Skeletal muscle tissue (tissue), 4 donors: ENCODE results near the gene ETV6. TPM values are rescaled to one million over a fixed set of nuclear protein-coding genes. Genes with fewer than 3 reads are reported as not detected.
"Not testable (repeated sequence)": the region's sequence is repeated elsewhere in the genome, so short reads cannot be mapped to it uniquely, and the experiment has no call there.

Source experiments
- H3K27ac ChIP-seq: one replicate; pipeline ENCODE4 v1.7.0; 2013; ENCODE audit warnings: mild to moderate bottlenecking, low read depth, low read length, inconsistent platforms
- H3K27me3 ChIP-seq, 3 donors: one replicate each; pipeline ENCODE4 v1.7.0; 2013; ENCODE audit warnings: low read length in 3 of 3; ENCODE audit not compliant: control insufficient read depth in 3 of 3, insufficient read depth in 3 of 3
- H3K36me3 ChIP-seq, 3 donors: one replicate each; pipeline ENCODE4 v1.7.0; 2013; ENCODE audit warnings: low read length in 3 of 3; ENCODE audit not compliant: control insufficient read depth in 3 of 3, insufficient read depth in 3 of 3
- H3K4me1 ChIP-seq, 3 donors: one replicate each; pipeline ENCODE4 v1.7.0; 2013; ENCODE audit warnings: low read length in 3 of 3, mild to moderate bottlenecking in 3 of 3; ENCODE audit not compliant: control insufficient read depth in 3 of 3, insufficient read depth in 3 of 3
- H3K4me3 ChIP-seq, 3 donors: one replicate each; pipeline ENCODE4 v1.7.0; 2013; ENCODE audit warnings: low read length in 3 of 3
- H3K9ac ChIP-seq, 3 donors: one replicate each; pipeline ENCODE4 v1.7.0; 2013; ENCODE audit warnings: low read length in 3 of 3, mild to moderate bottlenecking in 3 of 3, moderate library complexity in 2 of 3, low read depth in 1 of 3
- H3K9me3 ChIP-seq, 3 donors: one replicate each; pipeline ENCODE4 v1.7.0; 2013; ENCODE audit warnings: low read length in 3 of 3; ENCODE audit not compliant: control insufficient read depth in 3 of 3
- total RNA-seq: library from RNA; depleted of rRNA; stranded (reverse); fragments of >200 nt; gene quantifications from one replicate; pipeline ENCODE4 v1.2.3, GENCODE V29; 2014
- donor health status: Osteomylitis.

The ETV6 gene
- total RNA-seq, 1 donor from 2014 or later = 4.2 TPM

DNA sequence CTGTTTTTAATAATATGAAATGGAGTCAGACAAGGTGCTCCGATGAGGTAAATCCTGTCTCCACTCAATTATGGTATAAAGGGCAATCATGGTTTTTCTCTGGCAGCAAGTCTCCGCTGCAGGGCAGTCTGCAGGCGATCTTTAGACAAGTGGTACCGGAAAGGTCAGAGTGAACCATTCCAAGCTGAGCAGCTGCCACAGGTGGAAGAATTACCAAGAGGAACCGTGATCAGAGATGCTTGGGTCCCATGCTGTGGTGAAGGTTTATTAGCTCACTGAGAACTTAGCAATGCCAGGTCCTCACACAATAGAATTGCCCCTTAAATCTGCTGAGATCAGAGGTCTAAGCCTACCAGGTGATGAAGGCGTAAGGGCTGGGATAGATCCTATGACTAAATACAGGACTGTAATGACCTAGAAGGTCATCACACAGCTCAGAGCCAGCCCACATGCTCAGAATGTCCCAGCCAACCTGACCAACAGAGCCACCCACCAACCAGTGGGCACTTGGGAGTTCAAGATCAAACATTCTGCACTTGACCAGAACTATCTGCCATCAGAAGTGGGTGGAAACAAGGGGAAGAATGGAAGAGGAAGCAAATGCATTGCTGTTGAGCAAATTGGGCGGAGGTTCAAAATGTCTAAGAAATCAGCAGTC lies 246.1 kb downstream of the ETV6 start:
- no peak overlapping the region for H3K4me3 ChIP-seq
- H3K36me3 ChIP-seq = peaks cover 0 to 3% (median 0%) of the 10 kb centered on the region in 3 donors
- no peak overlapping the region for H3K9ac ChIP-seq
- no peaks in the 10 kb centered on the region for H3K27me3 ChIP-seq
- peaks cover 3 to 6% (median 4%) of the 10 kb centered on the region in 3 donors for H3K4me1 ChIP-seq
- no peak overlapping the region for H3K27ac ChIP-seq
- H3K9me3 ChIP-seq = no peaks in the 10 kb centered on the region

DNA sequence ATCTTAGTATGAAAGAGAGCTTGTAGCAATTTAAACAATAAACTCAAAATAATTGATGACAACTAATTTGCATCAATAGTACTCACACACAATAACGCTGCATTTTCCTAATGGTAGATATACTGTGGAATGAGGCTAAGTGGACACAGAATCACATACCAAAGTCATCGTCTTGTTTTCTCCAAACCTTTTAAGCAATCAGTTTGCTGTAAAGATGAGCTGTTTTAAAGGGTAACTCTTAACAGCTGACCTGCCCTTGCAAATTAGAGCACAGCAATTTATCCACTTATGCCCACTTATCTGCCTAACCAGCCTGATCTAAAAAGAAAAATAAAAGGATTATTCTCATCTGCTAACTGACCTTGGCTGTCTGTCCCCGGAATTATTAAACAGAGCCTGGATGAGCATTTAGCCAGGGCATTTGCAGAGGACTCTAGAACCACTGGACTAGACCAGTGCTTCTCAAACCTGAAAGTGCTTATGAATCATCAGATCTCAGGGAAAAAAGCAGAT lies 247.0 kb downstream of the ETV6 start:
- H3K36me3 ChIP-seq = peaks cover 0 to 3% (median 0%) of the 10 kb centered on the region in 3 donors
- H3K4me1 ChIP-seq = peaks cover 3 to 6% (median 4%) of the 10 kb centered on the region in 3 donors
- no peaks in the 10 kb centered on the region for H3K9me3 ChIP-seq
- no peaks in the 10 kb centered on the region for H3K27me3 ChIP-seq
- H3K9ac ChIP-seq = no peak overlapping the region
- H3K4me3 ChIP-seq = no peak overlapping the region
- no peak overlapping the region for H3K27ac ChIP-seq

DNA sequence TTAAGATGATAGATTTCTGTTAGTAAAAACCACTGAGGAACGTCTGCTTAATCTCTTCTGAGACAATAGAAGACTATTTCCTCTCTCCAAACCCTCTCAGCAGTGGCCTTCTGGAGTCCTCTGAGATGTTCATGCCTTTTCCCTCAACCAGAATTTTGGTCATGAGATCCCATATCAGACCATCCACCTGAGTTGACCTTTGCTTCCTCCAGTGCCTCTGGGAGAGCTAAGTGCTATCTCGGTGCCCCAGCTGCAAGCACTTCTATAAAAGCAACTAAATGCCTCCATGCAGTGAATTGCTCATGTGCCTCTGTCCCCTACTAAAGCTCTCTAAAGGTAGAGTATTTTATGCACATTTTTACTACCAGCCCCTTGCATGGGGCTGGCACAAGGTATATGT lies 248.4 kb downstream of the ETV6 start:
- no peak overlapping the region for H3K27ac ChIP-seq
- H3K4me3 ChIP-seq = no peak overlapping the region
- H3K27me3 ChIP-seq = no peaks in the 10 kb centered on the region
- no peaks in the 10 kb centered on the region for H3K9me3 ChIP-seq
- peaks cover 0 to 3% (median 0%) of the 10 kb centered on the region in 3 donors for H3K36me3 ChIP-seq
- H3K4me1 ChIP-seq = no peaks in the 10 kb centered on the region
- no peak overlapping the region for H3K9ac ChIP-seq

DNA sequence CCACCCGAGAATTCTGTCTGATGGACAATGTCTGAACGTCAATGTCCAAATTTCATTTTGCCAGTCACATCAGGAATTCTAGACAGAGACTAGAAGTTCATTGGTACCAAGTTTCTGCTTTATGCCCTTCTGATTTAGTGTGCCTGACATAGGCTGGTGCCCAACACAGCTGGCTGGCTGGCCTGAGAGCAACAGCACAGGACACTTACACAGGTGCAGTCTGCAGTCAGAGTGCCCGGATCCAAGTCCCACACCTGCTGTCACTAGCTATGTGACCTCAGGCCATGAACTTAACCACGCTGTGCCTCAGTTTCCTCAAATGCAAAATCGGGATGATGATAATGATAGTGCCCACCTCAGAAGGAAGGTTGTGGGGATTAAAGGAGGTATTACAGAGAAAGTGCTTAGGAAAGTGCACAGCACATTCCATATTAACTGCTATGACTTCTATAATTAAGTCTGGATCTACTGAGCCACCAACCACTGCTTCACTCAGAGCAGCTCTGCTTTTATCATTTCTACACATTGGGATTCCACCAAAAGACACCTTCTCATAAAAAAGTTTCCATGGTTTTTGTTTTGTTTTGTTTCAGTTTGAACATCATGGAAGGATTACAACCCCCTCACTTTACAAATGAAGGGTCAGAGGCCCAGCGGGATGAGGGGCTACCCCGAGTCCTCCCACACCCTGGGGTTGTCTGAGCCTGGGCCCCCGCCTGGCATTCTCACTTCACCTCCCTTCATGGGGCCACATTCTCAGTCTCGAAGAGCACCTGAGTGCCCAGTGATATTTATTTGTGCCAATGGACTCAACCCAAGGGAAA lies 252.4 kb downstream of the ETV6 start:
- no peaks in the 10 kb centered on the region for H3K4me1 ChIP-seq
- no peak overlapping the region for H3K9ac ChIP-seq
- no peaks in the 10 kb centered on the region for H3K27me3 ChIP-seq
- H3K36me3 ChIP-seq = no peaks in the 10 kb centered on the region
- H3K4me3 ChIP-seq = no peak overlapping the region
- no peak overlapping the region for H3K27ac ChIP-seq
- peaks cover 0 to 3% (median 0%) of the 10 kb centered on the region in 3 donors for H3K9me3 ChIP-seq

DNA sequence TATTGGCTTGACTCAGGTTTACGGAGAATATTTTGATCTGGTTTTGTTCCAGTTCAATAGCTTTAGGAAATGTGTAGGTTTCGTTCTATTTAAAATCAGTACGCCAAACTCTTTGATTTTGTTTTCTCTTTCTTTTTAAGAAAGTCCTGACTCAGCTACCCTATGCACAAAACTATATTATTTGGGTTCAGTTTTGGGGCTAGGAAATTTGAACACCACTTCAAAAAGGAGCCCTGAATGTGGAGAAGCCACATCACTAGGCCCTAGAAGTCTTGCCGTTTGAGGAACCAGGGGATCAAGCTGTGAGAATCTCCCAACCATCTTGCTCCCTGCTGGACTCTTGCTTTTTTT lies 253.0 kb downstream of the ETV6 start:
- Histone ChIP-seq H3K27me3 (no peaks in the 10 kb centered on the region), H3K4me1 (no peaks in the 10 kb centered on the region), H3K9ac (no peak overlapping the region), H3K27ac (no peak overlapping the region), H3K36me3 (no peaks in the 10 kb centered on the region), H3K9me3 (peaks cover 0 to 3% (median 0%) of the 10 kb centered on the region in 3 donors), H3K4me3 (no peak overlapping the region)

DNA sequence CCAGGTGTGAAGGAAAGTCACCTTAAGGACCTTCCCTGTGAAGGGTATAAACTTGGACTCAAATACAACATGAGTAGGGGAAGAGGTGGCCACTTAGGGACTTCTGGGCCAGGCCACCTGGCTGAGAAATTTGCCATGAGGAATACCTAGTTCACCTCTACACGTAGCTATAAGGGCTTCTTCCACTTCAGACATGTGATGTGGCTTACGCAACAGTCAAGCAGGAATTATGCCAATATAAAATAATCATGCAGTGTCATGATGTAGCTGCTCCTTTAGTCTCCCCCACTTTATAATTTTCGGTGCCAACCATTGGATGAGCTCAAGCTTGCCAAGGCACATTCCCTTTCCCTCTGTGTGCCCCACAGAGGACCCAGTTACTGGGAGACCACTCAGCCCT lies 254.7 kb downstream of the ETV6 start:
- H3K9ac ChIP-seq = no peak overlapping the region
- no peaks in the 10 kb centered on the region for H3K36me3 ChIP-seq
- peaks cover 0 to 6% (median 5%) of the 10 kb centered on the region in 3 donors for H3K9me3 ChIP-seq
- H3K27me3 ChIP-seq = no peaks in the 10 kb centered on the region
- H3K4me3 ChIP-seq = no peak overlapping the region
- no peak overlapping the region for H3K27ac ChIP-seq
- H3K4me1 ChIP-seq = no peaks in the 10 kb centered on the region

DNA sequence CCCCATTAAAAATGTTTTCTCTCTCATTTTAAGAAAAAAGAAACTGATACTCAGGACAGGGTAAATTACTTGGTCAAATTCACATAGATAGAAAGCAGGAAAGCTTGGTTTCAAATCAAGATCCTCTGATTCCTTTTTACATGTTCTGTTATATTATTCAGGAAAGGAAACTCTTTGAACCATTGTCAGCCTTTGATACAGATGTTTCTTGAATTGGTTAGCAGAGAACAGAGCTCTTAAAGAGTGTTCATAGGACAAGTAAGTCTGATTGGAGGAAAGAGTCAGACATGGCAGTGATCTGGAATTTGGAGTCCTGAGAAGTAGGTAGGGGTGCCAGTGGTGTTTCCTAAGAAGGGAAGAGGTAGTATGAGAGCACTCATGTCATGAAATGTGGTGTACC lies 256.1 kb downstream of the ETV6 start:
- H3K27me3 ChIP-seq = no peaks in the 10 kb centered on the region
- peaks cover 0 to 6% (median 5%) of the 10 kb centered on the region in 3 donors for H3K9me3 ChIP-seq
- no peak overlapping the region for H3K9ac ChIP-seq
- H3K4me3 ChIP-seq = no peak overlapping the region
- no peak overlapping the region for H3K27ac ChIP-seq
- H3K36me3 ChIP-seq = no peaks in the 10 kb centered on the region
- no peaks in the 10 kb centered on the region for H3K4me1 ChIP-seq

DNA sequence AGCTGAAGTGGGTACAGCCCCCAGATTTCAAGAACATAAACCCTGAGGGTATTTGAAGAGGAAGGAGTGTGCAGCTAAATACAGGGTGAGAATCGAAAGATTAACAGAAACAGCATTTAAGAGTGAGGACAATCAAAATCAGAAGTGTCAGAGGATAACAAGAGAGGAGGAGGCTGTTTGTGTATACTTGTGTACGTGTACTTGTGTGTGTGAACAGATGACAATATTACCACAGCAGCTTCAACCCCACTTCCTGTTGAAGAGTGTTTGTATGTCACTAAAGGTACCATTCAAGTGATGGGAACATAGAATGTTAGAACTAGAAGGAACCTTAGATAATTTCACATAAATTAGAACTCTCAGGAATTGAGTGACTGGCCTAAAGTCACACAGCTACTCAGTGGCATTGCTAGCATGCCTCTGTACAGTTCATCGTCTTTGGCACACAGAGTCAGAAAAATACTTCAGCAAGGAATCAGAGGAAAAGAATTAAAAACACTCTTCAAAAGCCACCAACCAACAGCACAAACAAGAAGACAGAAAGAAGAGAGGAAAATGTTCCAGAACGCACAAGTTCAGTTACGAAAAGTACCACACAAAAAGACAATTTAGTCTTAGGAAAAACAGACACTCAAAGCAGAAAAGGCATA lies 256.9 kb downstream of the ETV6 start:
- Histone ChIP-seq H3K27ac (no peak overlapping the region), H3K4me3 (no peak overlapping the region), H3K27me3 (no peaks in the 10 kb centered on the region), H3K36me3 (no peaks in the 10 kb centered on the region), H3K9me3 (peaks cover 0 to 6% (median 5%) of the 10 kb centered on the region in 3 donors), H3K9ac (no peak overlapping the region), H3K4me1 (no peaks in the 10 kb centered on the region)

DNA sequence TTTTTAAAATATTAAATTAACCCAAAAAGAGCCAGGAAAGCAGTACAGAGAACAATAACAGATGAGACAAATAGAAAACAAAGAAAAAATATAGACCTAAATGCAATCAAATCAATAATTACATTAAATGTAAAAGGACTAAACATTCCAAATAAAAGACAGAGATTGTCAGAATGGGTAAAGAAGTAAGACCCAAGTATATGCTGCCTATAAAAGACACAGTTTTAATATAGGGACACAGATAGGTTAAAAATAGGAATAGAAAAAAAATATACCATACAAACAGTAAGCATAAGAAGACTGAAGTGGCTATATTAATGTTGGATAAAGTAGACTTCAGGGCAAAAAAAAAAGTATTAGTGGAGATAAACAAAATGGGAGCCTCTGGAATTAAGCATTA lies 258.2 kb downstream of the ETV6 start:
- Histone ChIP-seq H3K9ac (no peak overlapping the region), H3K4me3 (no peak overlapping the region), H3K36me3 (no peaks in the 10 kb centered on the region), H3K4me1 (no peaks in the 10 kb centered on the region), H3K9me3 (peaks cover 0 to 6% (median 5%) of the 10 kb centered on the region in 3 donors), H3K27ac (no peak overlapping the region), H3K27me3 (no peaks in the 10 kb centered on the region)

DNA sequence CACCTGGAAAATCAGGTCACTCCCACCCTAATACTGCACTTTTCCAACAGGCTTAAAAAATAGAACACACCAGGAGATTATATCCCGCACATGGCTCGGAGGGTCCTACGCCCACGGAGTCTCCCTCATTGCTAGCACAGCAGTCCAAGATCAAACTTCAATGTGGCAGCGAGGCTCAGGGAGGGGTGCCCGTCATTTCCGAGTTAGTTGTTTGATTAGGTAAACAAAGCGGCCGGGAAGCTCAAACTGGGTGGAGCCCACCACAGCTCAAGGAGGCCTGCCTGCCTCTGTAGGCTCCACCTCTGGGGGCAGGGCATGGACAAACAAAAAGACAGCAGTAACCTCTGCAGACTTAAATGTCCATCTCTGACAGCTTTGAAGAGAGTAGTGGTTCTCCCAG lies 259.9 kb downstream of the ETV6 start:
- H3K9ac ChIP-seq, H3K27me3 ChIP-seq, H3K36me3 ChIP-seq, H3K4me1 ChIP-seq, H3K4me3 ChIP-seq, H3K9me3 ChIP-seq, H3K27ac ChIP-seq: not testable (repeated sequence)
